Liver (tissue), 9 donors: ENCODE measurements around the gene SH3BGRL3. TPM values are rescaled to one million over a fixed set of nuclear protein-coding genes. Genes with fewer than 3 reads are reported as not detected.

Experiments used
- DNase-seq: peaks from one replicate; pipeline ENCODE4 v3.0.0-alpha.2; 2017; ENCODE audit warnings: low spot score
- H3K27ac ChIP-seq, 2 donors: one replicate each; pipeline ENCODE4 v1.7.0; 2013; ENCODE audit warnings: inconsistent platforms in 2 of 2, low read length in 2 of 2, control low read depth in 1 of 2, low read depth in 1 of 2, mild to moderate bottlenecking in 1 of 2
- H3K27me3 ChIP-seq, 4 donors: one replicate each; pipeline versions ENCODE4 v1.6.1 to v1.7.0; 2013; ENCODE audit warnings: low read length in 3 of 4, inconsistent platforms in 1 of 4, mild to moderate bottlenecking in 1 of 4, moderate library complexity in 1 of 4; ENCODE audit not compliant: control insufficient read depth in 4 of 4, insufficient read depth in 4 of 4
- H3K36me3 ChIP-seq, 4 donors: one replicate each; pipeline versions ENCODE4 v1.6.1 to v1.7.0; 2013; ENCODE audit warnings: low read length in 3 of 4, mild to moderate bottlenecking in 3 of 4, low read depth in 1 of 4, moderate library complexity in 1 of 4; ENCODE audit not compliant: control insufficient read depth in 4 of 4, insufficient read depth in 3 of 4
- H3K4me1 ChIP-seq, 4 donors: one replicate each; pipeline versions ENCODE4 v1.6.1 to v1.7.0; 2013; ENCODE audit warnings: low read length in 3 of 4, mild to moderate bottlenecking in 3 of 4, moderate library complexity in 1 of 4; ENCODE audit not compliant: control insufficient read depth in 4 of 4, insufficient read depth in 4 of 4
- H3K4me3 ChIP-seq, 3 donors: one replicate each; pipeline versions ENCODE4 v1.6.1 to v1.7.0; 2013; ENCODE audit warnings: low read length in 3 of 3, control low read depth in 1 of 3, low read depth in 1 of 3, mild to moderate bottlenecking in 1 of 3
- H3K9ac ChIP-seq, 2 donors: one replicate each; pipeline ENCODE4 v1.7.0; 2013; ENCODE audit warnings: low read length in 2 of 2, mild to moderate bottlenecking in 2 of 2, moderate library complexity in 2 of 2, control low read depth in 1 of 2, low read depth in 1 of 2
- H3K9me3 ChIP-seq, 4 donors: one replicate each; pipeline versions ENCODE4 v1.6.1 to v1.7.0; 2013; ENCODE audit warnings: low read length in 3 of 4; ENCODE audit not compliant: control insufficient read depth in 4 of 4
- CTCF ChIP-seq: fragments of 150-350 bp; IDR thresholded peaks from 2 replicates; pipeline ENCODE4 v1.5.1; 2017; ENCODE audit warnings: improper control_type of control experiment, low read depth, low read length; ENCODE audit not compliant: missing input control
- FOXA1 ChIP-seq: IDR thresholded peaks from 2 replicates; pipeline ENCODE4 v1.6.1; 2016; ENCODE audit warnings: antibody characterized with exemption
- FOXA2 ChIP-seq: IDR thresholded peaks from 2 replicates; pipeline ENCODE4 v1.6.1; 2016; ENCODE audit warnings: antibody characterized with exemption
- GABPA ChIP-seq, 2 donors: IDR thresholded peaks in 1 of 2; conservative IDR thresholded peaks in 1 of 2; 2 replicates each; pipeline ENCODE4 v1.6.1; 2016; ENCODE audit warnings: antibody characterized with exemption in 2 of 2, mild to moderate bottlenecking in 1 of 2, moderate library complexity in 1 of 2
- HNF4A ChIP-seq, 2 donors: conservative IDR thresholded peaks; 2 replicates each; pipeline ENCODE4 v1.6.1; 2016; ENCODE audit warnings: antibody characterized with exemption in 2 of 2, mild to moderate bottlenecking in 2 of 2
- HNF4G ChIP-seq: IDR thresholded peaks from 2 replicates; pipeline ENCODE4 v1.6.1; 2016; ENCODE audit warnings: antibody characterized with exemption
- JUND ChIP-seq, 2 donors: IDR thresholded peaks; 2 replicates each; pipeline ENCODE4 v1.6.1; 2016; ENCODE audit warnings: antibody characterized with exemption in 2 of 2
- MAX ChIP-seq: IDR thresholded peaks from 2 replicates; pipeline ENCODE4 v1.6.1; 2016; ENCODE audit warnings: antibody characterized with exemption
- NR2F2 ChIP-seq: IDR thresholded peaks from 2 replicates; pipeline ENCODE4 v1.6.1; 2016; ENCODE audit warnings: antibody characterized with exemption
- RXRA ChIP-seq, 2 donors: IDR thresholded peaks; 2 replicates each; pipeline ENCODE4 v1.6.1; 2017 to 2018; ENCODE audit warnings: antibody characterized with exemption in 2 of 2, mild to moderate bottlenecking in 1 of 2
- SP1 ChIP-seq: IDR thresholded peaks from 2 replicates; pipeline ENCODE4 v1.6.1; 2018; ENCODE audit warnings: antibody characterized with exemption, mild to moderate bottlenecking
- TAF1 ChIP-seq: conservative IDR thresholded peaks from 2 replicates; pipeline ENCODE4 v1.6.1; 2016; ENCODE audit warnings: antibody characterized with exemption, mild to moderate bottlenecking
- YY1 ChIP-seq: IDR thresholded peaks from 2 replicates; pipeline ENCODE4 v1.6.1; 2016; ENCODE audit warnings: antibody characterized with exemption, mild to moderate bottlenecking
- ZBTB33 ChIP-seq: IDR thresholded peaks from 2 replicates; pipeline ENCODE4 v1.6.1; 2016; ENCODE audit warnings: antibody characterized with exemption
- WGBS: extraction: QIAGEN DNeasy Blood & Tissue Kit; methylation state at CpG from one replicate; pipeline ENCODE4 v1.1.7; 2013; 5-methylcytosine and 5-hydroxymethylcytosine counted together
- polyA plus RNA-seq, 2 donors: library from polyadenylated mRNA; stranded (reverse) in 1 of 2; unstranded in 1 of 2; fragments of 200-250 nt in 1 of 2; fragments of >200 nt in 1 of 2; fragmentation: Nextera tagmentation in 1 of 2; extraction: Ambion mirVana in 1 of 2; gene quantifications; one replicate each; pipeline versions ENCODE4 v1.2.1 to v1.2.3, GENCODE V29; 2013 to 2015
- total RNA-seq, 2 donors: library from RNA; depleted of rRNA; stranded (reverse); fragments of >200 nt; gene quantifications; one replicate each; pipeline ENCODE4 v1.2.3, GENCODE V29; 2014
- donor health status: healthy.
- donor health status: healthy.
- donor health status: healthy.
- donor health status: healthy.
- donor health status: healthy.

Gene SH3BGRL3
- total and polyA plus RNA-seq, 4 donors = 4.5 to 93.2 (median 23.0) TPM

GRCh38 chr1:26314501-26314900 lies 34.6 kb downstream of the SH3BGRL3 start:
- no peaks in the 10 kb centered on the region for H3K4me1 ChIP-seq
- H3K27me3 ChIP-seq = no peaks in the 10 kb centered on the region
- 83% methylated on average over 5 of the region's 5 CpGs for WGBS
- TF ChIP-seq FOXA2 (no peak), HNF4G (no peak), SP1 (no peak), TAF1 (no peak), JUND (IDR thresholded peaks at IDR 0.05) (no peak), YY1 (no peak), ZBTB33 (no peak), MAX (no peak), FOXA1 (no peak), RXRA (IDR thresholded peaks at IDR 0.05) (no peak), GABPA (IDR thresholded peaks at IDR 0.05 in 1 of 2, conservative IDR thresholded peaks at IDR 0.05 in 1 of 2) (no peak), CTCF (no peak)
- no peak for DNase-seq
- no peaks in the 10 kb centered on the region for H3K9me3 ChIP-seq
- no peak overlapping the region for H3K9ac ChIP-seq
- no peaks in the 10 kb centered on the region for H3K36me3 ChIP-seq
- H3K27ac ChIP-seq = no peak overlapping the region
- H3K4me3 ChIP-seq = no peak overlapping the region

GRCh38 chr1:26315874-26316850 lies 36.3 kb downstream of the SH3BGRL3 start:
- Histone ChIP-seq H3K9ac (no peak overlapping the region), H3K4me1 (peaks cover 0 to under 1% (median 0%) of the 10 kb centered on the region in 4 donors), H3K4me3 (no peak overlapping the region), H3K9me3 (no peaks in the 10 kb centered on the region), H3K36me3 (no peaks in the 10 kb centered on the region), H3K27me3 (no peaks in the 10 kb centered on the region), H3K27ac (no peak overlapping the region)
- TF ChIP-seq FOXA2 (no peak), ZBTB33 (no peak), MAX (no peak), JUND (IDR thresholded peaks at IDR 0.05) (no peak), TAF1 (no peak), NR2F2 (no peak), RXRA (IDR thresholded peaks at IDR 0.05) (no peak), HNF4A (conservative IDR thresholded peaks at IDR 0.05) (no peak), FOXA1 (no peak)
- 89% methylated on average over 8 of the region's 8 CpGs for WGBS
- DNase-seq = no peak
